GM12801 (cell line): Measurements from ENCODE around the gene ATG2A.

Experiments used
- CTCF ChIP-seq: IDR thresholded peaks from one replicate; pipeline ENCODE4 v1.5.1; 2011; ENCODE audit warnings: control low read depth; ENCODE audit not compliant: insufficient read length; ENCODE audit errors: extremely low read depth

ATG2A gene

DNA sequence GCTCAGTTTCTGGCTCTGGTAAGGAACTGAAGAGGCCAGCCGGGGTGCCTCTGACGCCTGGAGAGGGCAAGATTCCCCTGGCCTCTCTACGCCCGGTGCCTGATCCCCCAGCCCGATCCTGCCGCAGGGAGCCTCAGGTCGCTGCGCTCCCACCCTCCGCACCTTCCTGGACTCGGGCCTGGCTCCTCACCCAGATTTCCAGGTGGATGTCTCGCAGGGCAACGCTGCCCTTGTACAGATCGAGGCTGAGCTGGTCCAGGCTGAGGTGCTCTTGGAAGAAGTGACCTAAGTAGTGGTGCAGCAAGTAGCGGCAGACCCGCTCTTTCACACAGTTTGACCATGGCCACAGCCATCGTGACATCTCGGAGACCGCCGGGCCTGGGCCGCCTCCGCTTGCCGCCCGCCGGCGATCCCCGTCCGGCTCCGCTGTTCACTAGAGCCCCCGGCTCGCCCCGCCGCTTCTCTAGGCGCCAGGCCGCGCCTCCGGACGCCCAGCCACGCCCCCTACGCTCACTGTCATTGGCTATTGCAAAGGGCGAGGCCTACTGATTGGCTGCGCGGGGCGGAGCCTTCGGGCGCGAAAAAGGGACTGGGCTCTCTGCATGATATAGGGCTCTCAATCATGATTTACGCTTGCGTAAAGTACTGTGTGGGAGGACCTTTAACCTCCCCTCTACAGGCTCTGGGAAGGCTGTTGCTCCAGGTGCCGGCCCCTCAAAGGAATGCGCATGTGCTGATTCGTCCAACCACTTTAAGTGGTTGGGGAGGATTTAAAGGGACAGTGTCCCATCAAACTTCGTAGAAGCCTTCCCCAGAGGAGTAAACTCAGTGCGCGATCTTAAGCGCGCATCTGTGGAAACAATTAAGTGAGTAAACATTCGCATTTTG, at the start of gene ATG2A:
Gene ATG2A (minus strand): TSS at position 435 of the 888 bp plus-strand sequence. CDS start 74 bp downstream, at position 361.
- no peak for TF ChIP-seq CTCF

- no peak for TF ChIP-seq CTCF
Measured at GRCh38 chr11:64963072-64963631, 46.1 kb upstream of the ATG2A start.

GRCh38 chr11:64960719-64961118, 43.7 kb upstream of the ATG2A start:
- no peak for TF ChIP-seq CTCF

DNA sequence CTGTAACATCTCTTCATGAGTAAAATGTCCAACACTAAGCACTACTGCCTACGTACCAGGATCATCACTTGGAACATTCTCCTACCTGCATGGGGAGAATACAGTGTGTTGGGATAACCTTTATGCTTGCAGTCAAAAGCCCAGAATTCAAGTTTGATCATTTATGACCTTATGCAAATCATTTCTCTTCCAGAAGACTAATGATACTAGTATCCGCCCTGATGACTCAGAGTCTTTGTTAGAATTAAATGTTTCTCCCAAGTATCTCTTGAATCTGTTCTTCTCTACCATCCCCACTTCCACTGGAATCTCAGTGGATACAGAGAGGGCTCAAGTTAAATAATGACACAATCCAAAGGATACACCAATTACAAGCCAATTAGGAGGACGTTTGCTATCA, 42.5 kb upstream of the ATG2A start:
- TF ChIP-seq CTCF, result no peak

- no peak for TF ChIP-seq CTCF
Measured at GRCh38 chr11:64954201-64954600, 37.2 kb upstream of the ATG2A start.

DNA sequence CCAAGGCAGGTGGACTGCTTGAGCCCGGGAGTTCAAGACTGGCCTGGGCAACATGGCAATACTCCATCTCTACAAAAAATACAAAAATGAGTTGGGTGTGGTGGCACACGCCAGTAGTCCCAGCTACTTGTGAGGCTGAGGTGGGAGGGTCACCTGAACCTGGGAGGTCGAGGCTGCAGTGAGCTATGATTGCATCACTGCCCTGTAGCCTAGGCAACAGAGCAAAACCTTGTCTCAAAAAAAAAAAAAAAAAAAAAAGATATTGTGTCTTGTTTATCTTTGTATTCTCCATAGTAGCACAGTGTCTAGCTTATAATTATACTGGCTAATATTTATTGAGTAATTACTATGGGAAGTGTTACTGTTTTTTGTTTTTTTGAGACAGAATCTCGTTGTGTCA, 34.5 kb upstream of the ATG2A start:
- no peak for TF ChIP-seq CTCF

GRCh38 chr11:64947208-64947814, 30.3 kb upstream of the ATG2A start:
- no peak for TF ChIP-seq CTCF
